Natural killer cell (primary cell): Measurements from ENCODE around the gene CCNC. TPM values are rescaled to one million over a fixed set of nuclear protein-coding genes. Genes with fewer than 3 reads are reported as not detected.

ENCODE experiments used
- ATAC-seq, 3 donors: fragments of 150-1000 bp in 2 of 3; fragments of 200-7000 bp in 1 of 3; cut with Tn5 transposase; 1 replicate in 1 of 3; 2 replicates in 2 of 3; pipeline ENCODE4 v1.10.0; 2021; ENCODE audit warnings: mild to moderate bottlenecking in 2 of 3, moderate library complexity in 2 of 3
- DNase-seq, 2 donors: peaks; one replicate each; pipeline versions ENCODE4 v3.0.0 to v3.0.0-alpha.2; 2013 to 2021; ENCODE audit warnings: mixed read lengths in 1 of 2
- H3K27ac ChIP-seq: one replicate; pipeline ENCODE4 v1.5.1; 2013; ENCODE audit warnings: mild to moderate bottlenecking, low read length
- H3K27me3 ChIP-seq: one replicate; pipeline ENCODE4 v1.6.1; 2013; ENCODE audit warnings: low read length; ENCODE audit not compliant: control insufficient read depth, insufficient read depth
- H3K36me3 ChIP-seq: one replicate; pipeline ENCODE4 v1.6.1; 2013; ENCODE audit warnings: low read length; ENCODE audit not compliant: control insufficient read depth, insufficient read depth
- H3K4me1 ChIP-seq: one replicate; pipeline ENCODE4 v1.6.1; 2013; ENCODE audit warnings: low read length; ENCODE audit not compliant: control insufficient read depth, insufficient read depth
- H3K4me3 ChIP-seq: one replicate; pipeline ENCODE4 v1.5.1; 2013; ENCODE audit warnings: low read length
- H3K9me3 ChIP-seq: one replicate; pipeline ENCODE4 v1.6.1; 2013; ENCODE audit warnings: low read length; ENCODE audit not compliant: control insufficient read depth, insufficient read depth
- H3K27ac Mint-ChIP-seq, 2 donors: one replicate each; pipeline ENCODE4 v1.8.0; 2022; ENCODE audit warnings: mild to moderate bottlenecking in 2 of 2, mixed read lengths in 2 of 2, moderate library complexity in 1 of 2
- H3K27me3 Mint-ChIP-seq, 2 donors: one replicate each; pipeline ENCODE4 v1.8.0; 2022; ENCODE audit warnings: low read depth in 2 of 2, mixed read lengths in 2 of 2
- H3K36me3 Mint-ChIP-seq: one replicate; pipeline ENCODE4 v1.8.0; 2022; ENCODE audit warnings: mixed read lengths
- H3K4me1 Mint-ChIP-seq, 2 donors: one replicate each; pipeline ENCODE4 v1.8.0; 2022; ENCODE audit warnings: mixed read lengths in 2 of 2
- H3K4me3 Mint-ChIP-seq: one replicate; pipeline ENCODE4 v1.8.0; 2022; ENCODE audit warnings: mild to moderate bottlenecking, moderate library complexity, mixed read lengths
- H3K9me3 Mint-ChIP-seq, 2 donors: one replicate each; pipeline ENCODE4 v1.8.0; 2022; ENCODE audit warnings: mixed read lengths in 2 of 2
- WGBS: methylation state at CpG from one replicate; pipeline ENCODE4 v1.1.7; 2013; ENCODE audit warnings: missing lambda C conversion rate; ENCODE audit not compliant: insufficient coverage; 5-methylcytosine and 5-hydroxymethylcytosine counted together
- intact Hi-C: fragments of 100-400 bp; cut with micrococcal nuclease; formaldehyde crosslinking; loops from one replicate; pipeline ENCODE4 v1.14.2; 2022
- total RNA-seq, 4 donors: library from RNA; stranded (reverse); fragments of 120-200 nt in 1 of 4; gene quantifications; one replicate each; pipeline versions ENCODE4 v1.2.3 to v1.2.4, GENCODE V29; 2013 to 2022
- TF ChIP-seq, protein P1 (sequence below): fragments of 200-600 bp; IDR thresholded peaks from one replicate; pipeline ENCODE4 v1.8.0; 2022; ENCODE audit warnings: antibody characterized with exemption

CCNC gene
- total RNA-seq, 3 donors from 2014 or later (not counting 1 experiment from before 2014, with no cell fraction given) = 46.9 to 58.3 (median 52.5) TPM

DNA sequence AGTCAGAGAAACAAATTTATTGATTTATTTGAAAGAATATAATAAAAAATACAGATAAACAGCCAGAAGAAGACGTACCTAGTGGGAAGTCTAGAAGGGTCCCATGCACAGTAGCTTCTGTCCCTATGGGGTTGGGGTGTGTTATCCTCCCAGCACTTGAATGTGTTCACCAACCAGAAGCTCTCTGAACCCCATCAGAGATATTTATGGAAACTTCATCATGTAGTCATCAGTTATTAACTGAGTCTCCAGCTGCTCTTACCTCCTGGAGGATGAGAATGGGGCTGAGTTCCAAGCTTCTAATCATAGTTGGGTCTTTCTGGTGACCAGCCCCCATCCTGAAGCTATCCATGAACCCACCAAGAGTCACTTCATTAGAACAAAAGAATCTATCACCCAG lies 37.8 kb downstream of the CCNC start:
- H3K4me3 ChIP-seq = no peak overlapping the region
- Mint-ChIP-seq H3K27me3 (no peaks in the 10 kb centered on the region), H3K4me3 (no peak overlapping the region), H3K4me1 (no peaks in the 10 kb centered on the region), H3K27ac (no peak overlapping the region), H3K9me3 (no peaks in the 10 kb centered on the region), H3K36me3 (no peaks in the 10 kb centered on the region)
- 83% methylated on average over 1 of the region's 1 CpG for WGBS
- TF ChIP-seq, protein P1, sequence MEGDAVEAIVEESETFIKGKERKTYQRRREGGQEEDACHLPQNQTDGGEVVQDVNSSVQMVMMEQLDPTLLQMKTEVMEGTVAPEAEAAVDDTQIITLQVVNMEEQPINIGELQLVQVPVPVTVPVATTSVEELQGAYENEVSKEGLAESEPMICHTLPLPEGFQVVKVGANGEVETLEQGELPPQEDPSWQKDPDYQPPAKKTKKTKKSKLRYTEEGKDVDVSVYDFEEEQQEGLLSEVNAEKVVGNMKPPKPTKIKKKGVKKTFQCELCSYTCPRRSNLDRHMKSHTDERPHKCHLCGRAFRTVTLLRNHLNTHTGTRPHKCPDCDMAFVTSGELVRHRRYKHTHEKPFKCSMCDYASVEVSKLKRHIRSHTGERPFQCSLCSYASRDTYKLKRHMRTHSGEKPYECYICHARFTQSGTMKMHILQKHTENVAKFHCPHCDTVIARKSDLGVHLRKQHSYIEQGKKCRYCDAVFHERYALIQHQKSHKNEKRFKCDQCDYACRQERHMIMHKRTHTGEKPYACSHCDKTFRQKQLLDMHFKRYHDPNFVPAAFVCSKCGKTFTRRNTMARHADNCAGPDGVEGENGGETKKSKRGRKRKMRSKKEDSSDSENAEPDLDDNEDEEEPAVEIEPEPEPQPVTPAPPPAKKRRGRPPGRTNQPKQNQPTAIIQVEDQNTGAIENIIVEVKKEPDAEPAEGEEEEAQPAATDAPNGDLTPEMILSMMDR = no peak
- intact Hi-C loops = no loop called here
- H3K9me3 ChIP-seq = no peaks in the 10 kb centered on the region
- H3K4me1 ChIP-seq = no peaks in the 10 kb centered on the region
- ATAC-seq = no peak
- no peaks in the 10 kb centered on the region for H3K27me3 ChIP-seq
- DNase-seq = no peak
- H3K27ac ChIP-seq = no peak overlapping the region
- H3K36me3 ChIP-seq = peaks cover 6% of the 10 kb centered on the region

DNA sequence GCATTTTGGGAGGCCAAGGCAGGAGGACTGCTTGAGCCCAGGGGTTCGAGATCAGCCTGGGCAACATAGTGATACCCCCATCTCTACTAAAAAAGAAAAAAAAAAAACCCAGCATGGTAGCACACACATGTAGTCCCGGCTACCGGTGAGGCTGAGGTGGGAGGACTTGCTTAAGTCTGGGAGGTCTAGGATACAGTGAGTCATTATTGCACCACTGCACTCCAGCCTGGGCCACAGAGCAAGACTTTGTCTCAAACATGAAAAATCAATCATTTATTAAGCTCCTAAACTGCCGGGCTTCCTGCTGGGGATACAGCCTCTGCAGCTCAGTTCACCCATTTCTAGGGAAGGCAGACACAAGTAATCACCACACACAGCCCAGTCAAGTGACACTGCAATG lies 45.9 kb downstream of the CCNC start:
- Histone ChIP-seq H3K4me1 (peaks cover 6% of the 10 kb centered on the region), H3K9me3 (no peaks in the 10 kb centered on the region), H3K27me3 (no peaks in the 10 kb centered on the region), H3K4me3 (no peak overlapping the region), H3K36me3 (no peaks in the 10 kb centered on the region), H3K27ac (no peak overlapping the region)
- no peak for DNase-seq
- WGBS = 98% methylated on average over 4 of the region's 4 CpGs
- Mint-ChIP-seq H3K27me3 (no peaks in the 10 kb centered on the region), H3K4me1 (peaks cover 20 to 22% of the 10 kb centered on the region in 2 donors), H3K9me3 (no peaks in the 10 kb centered on the region), H3K36me3 (no peaks in the 10 kb centered on the region), H3K27ac (no peak overlapping the region), H3K4me3 (peak overlapping the region; percentile 4)
- TF ChIP-seq, protein P1 = no peak
- no peak for ATAC-seq
- intact Hi-C loops = no loop called here

DNA sequence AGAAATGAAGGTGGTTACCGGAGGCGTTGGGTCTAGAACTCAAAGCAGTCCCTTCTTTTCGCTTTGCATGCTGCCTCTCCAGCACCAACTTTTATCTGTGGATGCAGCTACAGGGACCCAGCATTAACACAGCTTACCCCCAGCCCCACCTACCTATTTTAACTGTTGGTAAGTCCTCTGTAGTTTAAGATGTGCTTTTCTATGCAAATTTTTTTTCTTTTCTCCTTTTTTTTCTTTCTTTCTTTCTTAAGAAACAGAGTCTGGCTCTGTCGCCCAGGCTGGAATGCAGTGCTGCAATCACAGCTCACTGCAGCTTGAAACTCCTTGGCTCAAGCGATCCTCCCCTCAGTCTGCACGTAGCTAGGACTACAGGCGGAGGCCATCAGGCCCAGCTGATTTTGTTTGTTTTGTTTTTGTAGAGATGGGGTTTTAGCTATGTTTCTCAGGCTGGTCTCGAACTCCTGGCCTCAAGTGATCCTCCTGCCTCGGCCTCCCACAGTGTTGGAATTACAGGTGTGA lies 46.8 kb downstream of the CCNC start:
- Mint-ChIP-seq H3K27ac (peak overlapping the region; percentile 86 to 95), H3K27me3 (no peaks in the 10 kb centered on the region), H3K36me3 (no peaks in the 10 kb centered on the region), H3K4me3 (peak overlapping the region; percentile 99), H3K9me3 (no peaks in the 10 kb centered on the region), H3K4me1 (peaks cover 20 to 22% of the 10 kb centered on the region in 2 donors)
- H3K27ac ChIP-seq = peak overlapping the region; percentile 73
- ATAC-seq = no peak
- H3K36me3 ChIP-seq = no peaks in the 10 kb centered on the region
- H3K4me3 ChIP-seq = peak overlapping the region; percentile 94
- WGBS = 60% methylated on average over 9 of the region's 9 CpGs
- H3K27me3 ChIP-seq = no peaks in the 10 kb centered on the region
- no peaks in the 10 kb centered on the region for H3K9me3 ChIP-seq
- no peak for DNase-seq
- H3K4me1 ChIP-seq = peaks cover 6% of the 10 kb centered on the region
- TF ChIP-seq, protein P1 = no peak
- intact Hi-C loops = loop anchor here (1.0 to 2.0 kb wide), 2 partner anchors 47 to 96 kb away; partner anchors contain the start of genes CCNC and PNISR
